IMR-90 (cell line): Measurements from ENCODE around the gene HSD17B8.

Source experiments
- CEBPB ChIP-seq: IDR thresholded peaks from 2 replicates; pipeline ENCODE4 v1.6.1; 2012; ENCODE audit warnings: low read depth, low read length, improper control_type of control experiment
- MXI1 ChIP-seq: IDR thresholded peaks from 2 replicates; pipeline ENCODE4 v1.6.1; 2012; ENCODE audit warnings: low read depth, mild to moderate bottlenecking, low read length, moderate library complexity, borderline replicate concordance
- NFE2L2 ChIP-seq: fragments of 150-350 bp; IDR thresholded peaks from 2 replicates; pipeline ENCODE4 v1.6.1; 2016; ENCODE audit warnings: low read depth, mild to moderate bottlenecking, low read length
- POLR2A ChIP-seq: IDR thresholded peaks from 2 replicates; pipeline ENCODE4 v1.6.1; 2012; ENCODE audit warnings: mild to moderate bottlenecking, low read depth, low read length
- RAD21 ChIP-seq: IDR thresholded peaks from 2 replicates; pipeline ENCODE4 v1.6.1; 2012; ENCODE audit warnings: low read length, improper control_type of control experiment
- RCOR1 ChIP-seq: IDR thresholded peaks from 2 replicates; pipeline ENCODE4 v1.6.1; 2012; ENCODE audit warnings: mild to moderate bottlenecking, low read length, improper control_type of control experiment; ENCODE audit not compliant: insufficient replicate concordance
- RFX5 ChIP-seq: IDR thresholded peaks from 2 replicates; pipeline ENCODE4 v1.8.0; 2012; ENCODE audit warnings: low read depth, mild to moderate bottlenecking, low read length, moderate library complexity
- SMC3 ChIP-seq: fragments of 150-350 bp; IDR thresholded peaks from 2 replicates; pipeline ENCODE4 v1.6.1; 2016; ENCODE audit warnings: low read depth, mild to moderate bottlenecking, antibody characterized with exemption, low read length, moderate library complexity
- TF ChIP-seq, protein P1 (sequence below): fragments of 150-350 bp; IDR thresholded peaks from 2 replicates; pipeline ENCODE4 v1.6.1; 2017; ENCODE audit warnings: mild to moderate bottlenecking, antibody characterized with exemption, low read length, low read depth
- TF ChIP-seq, protein P2 (sequence below): conservative IDR thresholded peaks from 2 replicates; pipeline ENCODE4 v1.5.1; 2012; ENCODE audit warnings: mild to moderate bottlenecking, low read depth, low read length, improper control_type of control experiment
- TF ChIP-seq, protein P3 (sequence below): fragments of 150-350 bp; IDR thresholded peaks from 2 replicates; pipeline ENCODE4 v1.6.1; 2016; ENCODE audit warnings: low read depth, mild to moderate bottlenecking, low read length, moderate library complexity, borderline replicate concordance

DNA sequence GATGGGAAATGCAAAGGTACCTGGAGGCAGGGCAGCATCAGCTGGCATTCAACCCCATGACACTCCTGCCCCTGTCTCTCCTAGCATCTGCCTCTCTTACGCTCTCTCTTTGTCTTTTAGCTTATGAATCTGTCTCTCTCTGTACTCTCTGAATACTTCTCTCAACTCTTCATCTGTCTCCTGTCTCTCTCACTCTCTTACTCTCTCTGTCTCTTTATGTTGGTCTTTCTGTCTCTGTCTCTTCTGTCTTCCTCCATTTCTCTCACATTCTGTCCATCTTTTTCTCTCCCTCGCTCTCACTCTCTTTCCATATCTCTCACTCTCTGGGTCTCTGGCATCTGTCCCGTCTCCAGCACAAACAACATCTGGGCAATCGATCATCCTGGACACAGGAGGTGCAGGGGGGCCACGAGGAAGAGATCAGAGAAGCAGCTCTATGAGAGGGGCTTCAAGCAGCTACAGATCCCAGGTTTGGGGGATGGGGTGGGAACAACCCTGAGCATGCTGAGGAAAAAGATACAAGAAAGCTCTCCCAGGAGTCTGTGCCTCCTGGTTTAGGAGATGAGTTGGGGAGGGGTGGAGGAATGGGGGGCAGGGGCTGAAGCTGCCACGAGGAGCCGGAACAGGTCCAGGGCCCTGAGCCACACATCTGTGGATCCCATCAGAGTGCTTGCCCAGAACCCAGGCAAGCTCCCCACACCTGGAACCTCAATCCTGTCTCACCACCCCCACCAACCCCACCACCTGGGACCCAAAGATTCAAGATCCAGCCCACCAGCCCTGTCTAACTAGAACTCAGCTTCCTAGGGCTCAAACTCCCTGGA, 14.6 kb upstream of the HSD17B8 start:
- TF ChIP-seq, protein P1, sequence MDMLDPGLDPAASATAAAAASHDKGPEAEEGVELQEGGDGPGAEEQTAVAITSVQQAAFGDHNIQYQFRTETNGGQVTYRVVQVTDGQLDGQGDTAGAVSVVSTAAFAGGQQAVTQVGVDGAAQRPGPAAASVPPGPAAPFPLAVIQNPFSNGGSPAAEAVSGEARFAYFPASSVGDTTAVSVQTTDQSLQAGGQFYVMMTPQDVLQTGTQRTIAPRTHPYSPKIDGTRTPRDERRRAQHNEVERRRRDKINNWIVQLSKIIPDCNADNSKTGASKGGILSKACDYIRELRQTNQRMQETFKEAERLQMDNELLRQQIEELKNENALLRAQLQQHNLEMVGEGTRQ = no peak
- TF ChIP-seq, protein P2, sequence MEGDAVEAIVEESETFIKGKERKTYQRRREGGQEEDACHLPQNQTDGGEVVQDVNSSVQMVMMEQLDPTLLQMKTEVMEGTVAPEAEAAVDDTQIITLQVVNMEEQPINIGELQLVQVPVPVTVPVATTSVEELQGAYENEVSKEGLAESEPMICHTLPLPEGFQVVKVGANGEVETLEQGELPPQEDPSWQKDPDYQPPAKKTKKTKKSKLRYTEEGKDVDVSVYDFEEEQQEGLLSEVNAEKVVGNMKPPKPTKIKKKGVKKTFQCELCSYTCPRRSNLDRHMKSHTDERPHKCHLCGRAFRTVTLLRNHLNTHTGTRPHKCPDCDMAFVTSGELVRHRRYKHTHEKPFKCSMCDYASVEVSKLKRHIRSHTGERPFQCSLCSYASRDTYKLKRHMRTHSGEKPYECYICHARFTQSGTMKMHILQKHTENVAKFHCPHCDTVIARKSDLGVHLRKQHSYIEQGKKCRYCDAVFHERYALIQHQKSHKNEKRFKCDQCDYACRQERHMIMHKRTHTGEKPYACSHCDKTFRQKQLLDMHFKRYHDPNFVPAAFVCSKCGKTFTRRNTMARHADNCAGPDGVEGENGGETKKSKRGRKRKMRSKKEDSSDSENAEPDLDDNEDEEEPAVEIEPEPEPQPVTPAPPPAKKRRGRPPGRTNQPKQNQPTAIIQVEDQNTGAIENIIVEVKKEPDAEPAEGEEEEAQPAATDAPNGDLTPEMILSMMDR = no peak
- TF ChIP-seq POLR2A (no peak), RAD21 (no peak), RFX5 (no peak), RCOR1 (no peak), NFE2L2 (no peak), CEBPB (no peak), SMC3 (no peak), MXI1 (no peak)
- TF ChIP-seq, protein P3, sequence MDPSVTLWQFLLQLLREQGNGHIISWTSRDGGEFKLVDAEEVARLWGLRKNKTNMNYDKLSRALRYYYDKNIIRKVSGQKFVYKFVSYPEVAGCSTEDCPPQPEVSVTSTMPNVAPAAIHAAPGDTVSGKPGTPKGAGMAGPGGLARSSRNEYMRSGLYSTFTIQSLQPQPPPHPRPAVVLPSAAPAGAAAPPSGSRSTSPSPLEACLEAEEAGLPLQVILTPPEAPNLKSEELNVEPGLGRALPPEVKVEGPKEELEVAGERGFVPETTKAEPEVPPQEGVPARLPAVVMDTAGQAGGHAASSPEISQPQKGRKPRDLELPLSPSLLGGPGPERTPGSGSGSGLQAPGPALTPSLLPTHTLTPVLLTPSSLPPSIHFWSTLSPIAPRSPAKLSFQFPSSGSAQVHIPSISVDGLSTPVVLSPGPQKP = no peak
